Mucosa of gallbladder (tissue), 1 donor: ENCODE results near the gene S100P. TPM values are rescaled to one million over a fixed set of nuclear protein-coding genes. Genes with fewer than 3 reads are reported as not detected.
"Not testable (repeated sequence)": the region's sequence is repeated elsewhere in the genome, so short reads cannot be mapped to it uniquely, and the experiment has no call there.

ENCODE experiments used
- DNase-seq: peaks from one replicate; pipeline ENCODE4 v3.0.0-alpha.2; 2020; ENCODE audit warnings: low spot score
- total RNA-seq: library from RNA; stranded (reverse); gene quantifications from one replicate; pipeline ENCODE4 v1.2.1, GENCODE V29; 2021
- donor health status: DM: no; HTN: no; CAD: no.

S100P gene
- total RNA-seq = 33.4 TPM

DNA sequence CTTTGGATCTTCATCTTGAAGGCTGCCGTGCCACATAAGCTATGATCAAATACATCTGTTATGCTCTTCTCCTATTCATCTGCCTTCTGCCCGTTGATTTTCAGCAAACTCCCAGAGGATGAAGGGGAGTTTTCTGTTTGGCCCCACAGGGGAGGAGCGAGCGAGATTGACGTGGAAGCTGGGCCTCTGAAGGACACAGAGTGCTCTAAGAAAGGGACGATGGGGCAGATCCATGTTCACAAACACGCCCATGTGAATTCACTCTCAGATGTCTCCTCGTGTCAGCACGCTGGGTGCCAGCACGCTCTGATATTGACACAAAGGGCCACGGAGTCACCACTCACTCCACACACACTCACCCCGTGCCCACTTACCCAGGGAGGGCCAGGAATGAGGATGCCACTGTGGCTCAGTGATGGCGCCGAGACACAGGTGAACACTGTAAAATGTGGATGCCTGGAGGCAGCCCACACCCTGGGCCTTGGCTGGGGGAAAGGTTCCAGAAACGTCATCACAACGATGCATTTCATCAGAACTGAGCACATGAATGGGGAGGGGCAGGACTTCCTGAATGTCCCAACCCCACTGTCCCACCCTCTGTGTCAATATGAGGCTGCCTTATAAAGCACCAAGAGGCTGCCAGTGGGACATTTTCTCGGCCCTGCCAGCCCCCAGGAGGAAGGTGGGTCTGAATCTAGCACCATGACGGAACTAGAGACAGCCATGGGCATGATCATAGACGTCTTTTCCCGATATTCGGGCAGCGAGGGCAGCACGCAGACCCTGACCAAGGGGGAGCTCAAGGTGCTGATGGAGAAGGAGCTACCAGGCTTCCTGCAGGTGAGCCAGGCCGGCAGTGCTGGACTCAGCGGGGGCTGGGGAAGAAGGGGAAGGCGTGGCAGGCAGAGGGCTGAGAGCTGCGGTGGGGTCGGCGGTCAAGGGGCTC, at the start of gene S100P:
TSS of gene S100P (plus strand) at position 648 of the 946 bp plus-strand sequence. CDS start at position 703, 55 bp downstream.
- DNase-seq = no peak

DNA sequence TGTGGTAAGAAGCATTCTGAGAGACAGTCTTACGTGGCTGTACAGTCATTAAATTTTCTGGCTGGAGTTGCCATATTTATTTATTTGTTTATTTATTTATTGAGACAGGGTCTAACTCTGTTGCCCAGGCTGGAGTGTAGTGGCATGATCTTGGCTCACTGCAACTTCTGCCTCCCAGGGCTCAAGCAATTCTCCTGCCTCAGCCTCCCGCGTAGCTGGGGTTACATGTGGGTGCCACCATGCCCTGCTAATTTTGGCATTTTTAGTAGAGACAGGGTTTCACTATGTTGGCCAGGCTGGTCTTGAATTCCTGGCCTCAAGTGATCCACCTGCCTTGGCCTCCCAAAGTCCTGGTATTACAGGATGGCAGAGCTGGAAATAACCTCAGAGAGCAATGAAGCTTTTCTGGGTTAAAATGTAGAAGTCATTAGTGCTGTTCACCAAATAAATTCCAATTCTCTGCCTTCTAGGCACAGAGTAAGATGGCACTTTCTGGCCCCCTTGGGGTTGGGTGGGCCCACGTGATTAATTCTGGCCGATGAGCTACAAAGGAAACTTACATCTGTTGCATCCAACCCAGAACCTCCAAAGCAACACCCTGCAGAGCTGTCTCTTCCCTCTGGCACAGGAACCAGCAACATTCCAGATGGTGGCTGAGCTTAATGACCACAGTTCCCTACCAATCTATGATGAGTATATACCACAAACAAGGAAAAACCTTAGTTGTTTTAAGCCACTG, 48.7 kb upstream of the S100P start:
- DNase-seq = no peak

DNA sequence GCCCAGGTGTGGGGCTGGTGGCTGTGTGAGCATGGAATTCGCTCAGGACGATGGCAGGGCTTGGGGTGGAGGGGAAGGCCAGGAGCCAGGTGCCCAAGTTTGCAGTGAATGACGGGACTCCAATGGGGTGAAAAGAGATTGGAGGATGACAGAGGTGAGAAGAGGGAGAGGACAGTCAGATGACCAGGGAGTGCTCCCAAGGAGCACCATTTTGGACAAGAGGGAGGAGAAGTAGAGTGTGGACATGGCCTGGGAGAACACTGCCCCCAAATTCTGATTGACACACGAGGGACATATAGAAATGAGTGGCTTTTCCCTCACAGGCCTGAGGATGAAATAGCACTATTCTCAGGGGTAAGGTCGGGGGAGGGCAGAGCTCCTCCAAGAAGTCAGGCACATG, 46.5 kb upstream of the S100P start:
- no peak for DNase-seq

DNA sequence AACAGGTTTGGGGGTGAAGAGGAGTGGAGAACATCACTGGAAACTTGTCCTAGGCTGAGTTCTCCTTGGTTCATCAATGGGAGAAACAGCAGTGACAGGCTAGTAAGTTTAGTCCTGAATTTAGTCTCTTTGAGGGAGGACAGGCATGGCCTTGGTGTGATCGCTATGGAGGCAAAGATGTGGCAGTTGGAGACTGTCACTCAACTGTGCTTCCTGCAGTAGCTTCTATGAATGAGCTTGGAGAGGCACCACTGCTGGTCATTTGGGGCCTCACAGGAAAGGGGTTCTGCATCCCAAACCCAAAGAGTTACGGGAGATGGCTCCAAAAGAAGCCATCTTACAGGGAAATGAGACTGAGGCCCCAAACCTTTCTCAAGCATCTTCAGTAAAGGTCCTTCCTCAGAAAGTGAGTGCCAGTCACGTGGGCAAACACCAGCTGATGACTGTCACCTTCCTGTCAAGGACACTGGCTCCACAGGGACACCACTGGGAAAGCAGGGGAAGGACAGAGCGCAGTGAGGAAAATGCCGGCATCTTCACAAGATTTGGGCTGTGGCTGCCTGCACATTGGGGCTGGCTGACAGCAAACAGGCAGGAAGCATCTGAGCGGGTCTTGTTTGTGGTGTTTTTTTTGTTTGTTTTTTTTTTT, 46.0 kb upstream of the S100P start:
- DNase-seq = no peak

DNA sequence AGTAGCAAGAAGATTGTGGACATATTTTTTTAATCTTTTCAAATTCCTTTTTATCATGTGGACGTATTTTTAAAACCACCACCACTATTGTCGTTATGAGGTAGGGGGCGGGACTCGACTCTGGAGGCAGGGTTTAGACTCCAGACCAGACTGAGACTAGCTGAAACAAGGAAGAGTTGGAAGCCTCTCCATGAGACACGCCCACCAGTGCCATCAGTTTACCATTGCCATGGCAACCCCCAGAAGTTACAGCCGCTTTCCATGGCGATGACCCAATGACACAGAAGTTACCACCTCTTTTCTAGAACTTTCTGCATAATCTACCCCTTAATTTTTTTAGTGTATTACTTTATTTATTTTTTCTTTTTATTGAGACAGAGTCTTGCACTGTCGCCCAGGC, 44.5 kb upstream of the S100P start:
- no peak for DNase-seq

DNA sequence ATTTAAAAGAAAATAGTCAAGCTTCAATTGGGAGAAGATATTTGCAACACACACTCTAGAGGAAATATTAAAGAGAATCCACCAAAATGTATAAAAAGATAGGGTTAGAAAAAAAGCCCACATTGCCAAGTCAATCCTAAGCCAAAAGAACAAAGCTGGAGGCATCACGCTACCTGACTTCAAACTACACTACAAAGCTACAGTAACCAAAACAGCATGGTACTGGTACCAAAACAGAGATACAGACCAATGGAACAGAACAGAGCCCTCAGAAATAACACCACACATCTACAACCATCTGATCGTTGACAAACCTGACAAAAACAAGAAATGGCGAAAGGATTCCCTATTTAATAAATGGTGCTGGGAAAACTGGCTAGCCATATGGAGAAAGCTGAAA, 39.5 kb upstream of the S100P start:
- not testable (repeated sequence) for DNase-seq

DNA sequence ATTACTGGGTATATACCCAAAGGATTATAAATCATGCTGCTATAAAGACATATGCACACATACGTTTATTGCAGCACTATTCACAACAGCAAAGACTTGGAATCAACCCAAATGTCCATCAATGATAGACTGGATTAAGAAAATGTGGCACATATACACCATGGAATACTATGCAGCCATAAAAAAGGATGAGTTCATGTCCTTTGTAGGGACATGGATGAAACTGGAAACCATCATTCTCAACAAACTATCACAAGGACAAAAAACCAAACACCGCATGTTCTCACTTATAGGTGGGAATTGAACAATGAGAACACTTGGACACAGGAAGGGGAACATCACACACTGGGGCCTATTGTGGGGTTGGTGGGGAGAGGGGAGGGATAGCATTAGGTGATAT, 38.4 kb upstream of the S100P start:
- not testable (repeated sequence) for DNase-seq

DNA sequence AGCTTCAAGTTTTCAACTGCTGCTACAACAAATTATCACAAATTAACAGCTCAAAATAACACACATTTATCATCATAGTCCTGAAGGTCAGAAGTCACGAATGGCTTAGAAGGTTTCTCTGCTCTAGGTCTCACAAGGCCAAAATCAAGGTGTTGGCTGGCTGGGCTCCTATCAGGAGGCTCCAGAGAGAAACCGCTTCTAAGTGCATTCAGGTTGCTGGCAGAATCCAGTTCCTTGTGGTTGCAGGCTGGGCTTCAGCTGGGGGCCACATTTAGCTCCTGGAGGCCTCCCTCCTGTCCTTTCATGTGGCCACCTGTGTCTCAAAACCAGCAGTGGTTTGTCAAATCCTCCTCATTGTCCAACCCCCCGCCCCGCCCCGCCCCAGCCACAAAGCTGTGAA, 37.8 kb upstream of the S100P start:
- no peak for DNase-seq

DNA sequence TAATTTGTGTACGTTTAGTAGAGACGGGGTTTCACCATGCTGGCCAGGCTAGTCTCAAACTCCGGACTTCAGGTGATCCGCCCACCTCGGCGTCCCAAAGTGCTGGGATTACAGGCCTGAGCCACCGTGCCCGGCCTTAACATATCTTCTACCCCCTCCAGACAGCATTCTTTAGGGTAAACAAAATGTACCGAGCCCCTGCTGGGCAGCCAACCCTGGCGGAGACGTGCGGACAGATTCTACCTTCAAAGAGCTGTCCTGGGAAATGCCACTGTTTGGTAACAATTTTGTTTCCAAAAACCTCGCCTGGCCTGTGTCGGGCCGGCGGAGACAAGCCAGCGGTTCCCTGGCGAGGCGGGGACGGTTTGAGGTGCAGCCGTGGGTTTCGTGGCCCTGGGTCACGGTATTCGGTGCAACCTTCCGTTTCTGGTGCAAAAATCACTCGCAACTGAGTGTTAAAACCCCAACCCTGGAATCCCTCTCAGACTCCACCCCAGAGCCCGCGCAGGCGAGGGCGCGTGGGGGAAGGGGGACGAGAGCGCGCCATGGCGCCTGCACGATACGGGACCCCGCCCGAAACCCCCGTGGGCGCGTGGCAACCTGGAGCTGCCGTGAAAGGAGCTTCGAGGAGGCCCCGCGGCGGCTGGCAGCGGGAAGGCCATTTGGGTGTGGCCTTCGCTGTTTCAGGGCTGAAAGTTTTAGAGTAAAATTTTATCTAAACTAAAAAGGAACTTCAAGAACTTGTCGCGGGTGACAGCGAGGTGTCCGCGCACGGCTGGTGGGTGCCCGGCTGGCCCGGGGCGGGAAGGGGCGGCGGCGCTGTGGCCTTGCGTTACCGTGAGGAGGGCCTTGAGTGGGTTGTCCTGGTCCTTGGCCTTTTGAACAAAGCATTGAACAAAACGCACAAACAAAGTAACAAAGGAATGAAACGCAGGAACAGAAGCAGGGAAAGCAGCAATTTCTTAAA, 36.2 kb upstream of the S100P start:
- DNase-seq = no peak

DNA sequence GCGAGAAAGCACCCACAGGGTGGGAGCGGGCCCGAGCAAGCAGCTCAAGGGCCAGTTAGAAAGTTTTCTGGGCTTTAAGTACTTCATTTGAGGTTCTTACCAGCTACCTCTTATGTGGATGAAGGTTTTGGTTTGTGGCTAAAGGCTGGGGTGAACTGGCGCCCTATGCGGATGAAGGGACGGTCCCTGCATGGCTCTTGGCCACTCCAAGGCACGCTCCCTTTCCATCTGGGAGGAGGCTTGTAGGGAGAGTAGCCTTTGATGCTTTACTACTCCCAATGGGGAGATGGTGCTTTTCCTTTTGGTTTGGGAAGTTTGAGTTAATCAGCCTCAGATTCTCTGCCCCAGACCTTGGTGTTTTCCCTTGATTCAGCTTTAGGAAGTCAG, 35.5 kb upstream of the S100P start:
- no peak for DNase-seq

DNA sequence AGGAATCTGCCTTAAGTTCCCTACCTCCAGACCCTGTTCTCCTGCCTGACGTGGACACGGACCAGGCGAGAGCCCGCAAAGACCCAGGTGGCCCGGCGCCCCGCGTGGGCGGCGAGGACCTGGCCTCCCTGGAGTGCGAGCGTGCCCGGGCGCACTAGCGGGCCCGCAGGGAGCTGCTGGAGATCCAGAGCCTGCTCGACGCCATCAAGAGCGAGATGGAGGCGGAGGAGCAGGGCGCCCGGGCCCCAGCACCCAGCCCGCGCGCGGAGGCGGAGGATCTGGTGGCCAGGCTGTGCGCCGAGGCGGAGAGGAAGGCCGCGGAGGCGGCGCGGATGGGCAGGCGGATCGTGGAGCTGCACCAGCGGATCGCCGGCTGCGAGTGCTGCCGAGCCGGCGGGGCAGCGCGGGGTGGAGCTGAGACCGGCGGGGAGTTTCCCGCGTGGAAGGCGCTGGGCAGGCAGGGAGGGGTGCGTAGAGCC, 35.0 kb upstream of the S100P start:
- peak; percentile 16 for DNase-seq

DNA sequence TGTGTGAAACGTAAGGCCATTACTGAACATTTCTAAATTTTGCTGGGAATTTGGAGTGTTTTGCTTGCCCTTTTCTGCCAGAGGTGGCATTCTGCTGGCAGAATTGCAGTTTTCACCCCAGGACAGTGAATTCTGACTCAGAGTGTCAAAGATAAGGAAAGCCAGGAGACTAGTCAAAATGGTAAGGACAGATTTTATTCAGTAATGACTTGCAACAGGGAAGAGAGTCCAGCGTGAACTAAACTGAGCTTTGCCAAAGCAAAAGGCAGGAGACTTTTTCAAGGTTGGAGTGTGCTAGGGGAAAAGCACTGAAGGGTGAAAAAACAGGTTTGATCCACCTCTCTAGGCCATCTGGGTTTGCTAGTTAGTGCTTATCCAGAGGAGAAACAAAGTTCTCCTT, 33.8 kb upstream of the S100P start:
- no peak for DNase-seq

DNA sequence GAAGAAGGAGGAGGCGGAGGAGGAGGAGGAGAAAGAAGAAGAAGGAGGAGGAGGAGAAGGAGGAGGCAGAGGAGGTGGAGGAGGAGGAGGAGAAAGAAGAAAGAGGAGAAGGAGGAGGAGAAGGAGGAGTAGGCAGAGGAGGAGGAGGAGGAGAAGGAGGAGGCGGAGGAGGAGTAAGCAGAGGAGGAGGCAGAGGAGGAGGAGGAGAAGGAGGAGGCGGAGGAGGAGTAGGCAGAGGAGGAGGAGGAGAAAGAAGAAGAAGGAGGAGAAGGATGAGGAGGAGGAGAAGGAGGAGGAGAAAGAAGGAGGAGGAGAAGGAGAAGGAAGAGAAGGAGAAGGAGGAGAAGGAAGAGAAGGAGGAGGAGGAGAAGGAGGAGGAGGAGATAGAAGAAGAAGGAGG, 33.2 kb upstream of the S100P start:
- no peak for DNase-seq

DNA sequence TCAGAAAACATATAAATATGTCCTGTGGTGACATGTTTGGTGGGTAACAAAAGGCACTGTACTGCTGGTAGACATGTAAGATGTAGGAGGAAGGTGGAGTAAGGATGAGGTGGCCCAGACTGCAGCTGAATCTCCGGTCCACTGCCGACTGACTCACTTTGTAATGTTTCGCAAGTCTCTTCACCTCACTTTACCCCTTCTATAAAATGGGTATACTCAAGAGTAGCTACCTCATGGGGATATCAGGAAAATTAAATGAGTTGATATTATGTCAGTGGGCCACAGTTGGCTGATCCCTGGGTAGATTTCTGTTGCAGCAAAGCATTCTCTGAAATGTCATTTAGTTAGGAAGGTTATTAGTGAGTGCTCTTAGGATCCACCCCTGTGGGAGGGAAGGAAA, 31.1 kb upstream of the S100P start:
- DNase-seq = no peak

DNA sequence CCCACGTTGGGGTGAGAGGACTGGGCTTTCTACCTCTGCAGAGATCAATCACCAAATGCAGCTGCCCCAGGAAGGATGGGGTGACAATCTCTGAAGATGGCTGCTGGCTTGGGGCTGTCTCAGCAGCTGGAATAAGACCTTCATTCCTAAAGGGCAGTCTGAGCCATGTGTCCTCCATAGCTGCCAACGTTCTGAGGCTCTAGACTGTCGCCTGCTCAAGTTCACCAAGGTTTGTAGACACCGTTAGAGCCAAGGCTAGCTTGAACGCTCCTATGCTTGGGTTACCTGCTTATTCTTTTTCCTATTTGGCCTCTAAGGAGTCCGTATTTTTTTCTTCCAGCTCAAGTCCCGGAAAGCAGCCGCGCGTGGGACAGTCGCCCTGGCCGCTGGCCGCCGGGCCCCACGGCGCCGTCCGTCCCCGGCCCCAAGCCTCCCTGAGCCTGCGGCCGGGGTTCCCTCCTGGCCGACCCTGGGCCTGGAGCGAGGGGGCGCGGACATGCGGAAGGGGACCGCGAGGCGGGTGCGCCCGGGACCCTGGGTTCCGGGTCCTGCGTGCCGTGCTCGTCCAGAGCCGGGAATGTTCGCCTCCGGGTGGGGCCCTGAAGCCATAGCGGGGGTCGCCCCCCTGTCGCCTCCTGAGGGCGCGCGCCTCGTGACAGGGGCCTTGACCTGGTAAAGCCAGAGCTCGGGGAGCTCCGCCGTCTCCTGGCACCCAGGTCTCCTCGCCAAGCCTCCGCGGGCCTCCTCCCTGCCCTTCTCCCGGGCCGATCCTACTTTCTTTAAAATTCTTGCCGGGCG, 29.9 kb upstream of the S100P start:
- no peak for DNase-seq

DNA sequence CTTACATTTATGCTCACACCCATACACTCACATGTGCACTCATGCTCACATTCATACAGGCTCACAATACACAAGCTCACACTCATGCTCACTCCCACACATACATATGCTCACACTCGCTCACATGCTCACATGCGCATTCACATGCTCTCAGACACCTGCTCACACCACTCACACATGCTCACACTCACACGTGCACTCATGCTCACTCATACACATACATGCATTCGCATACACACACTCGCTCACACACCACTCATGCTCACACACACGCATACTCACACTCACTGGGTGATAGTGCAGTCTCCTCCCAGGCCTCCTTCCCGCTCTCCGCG, 28.4 kb upstream of the S100P start:
- no peak for DNase-seq

DNA sequence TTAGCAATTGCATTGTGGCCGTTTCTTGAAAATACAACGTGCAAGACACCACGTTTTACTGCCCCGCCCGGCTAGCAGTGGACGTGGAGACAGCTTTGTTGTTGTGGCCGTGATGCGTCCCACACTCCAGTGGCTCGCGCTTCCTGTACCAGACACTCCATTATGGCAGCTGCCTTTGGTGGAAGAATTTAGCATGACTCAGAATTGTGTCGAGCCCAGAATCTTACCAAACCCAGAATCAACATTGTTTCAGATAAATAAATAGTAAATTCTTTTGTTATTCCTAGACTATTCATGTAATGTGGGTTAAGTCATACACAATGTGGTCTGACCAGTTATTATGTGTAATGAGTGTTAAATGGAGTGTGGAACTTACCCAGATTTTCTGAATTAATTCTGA, 25.3 kb upstream of the S100P start:
- no peak for DNase-seq

DNA sequence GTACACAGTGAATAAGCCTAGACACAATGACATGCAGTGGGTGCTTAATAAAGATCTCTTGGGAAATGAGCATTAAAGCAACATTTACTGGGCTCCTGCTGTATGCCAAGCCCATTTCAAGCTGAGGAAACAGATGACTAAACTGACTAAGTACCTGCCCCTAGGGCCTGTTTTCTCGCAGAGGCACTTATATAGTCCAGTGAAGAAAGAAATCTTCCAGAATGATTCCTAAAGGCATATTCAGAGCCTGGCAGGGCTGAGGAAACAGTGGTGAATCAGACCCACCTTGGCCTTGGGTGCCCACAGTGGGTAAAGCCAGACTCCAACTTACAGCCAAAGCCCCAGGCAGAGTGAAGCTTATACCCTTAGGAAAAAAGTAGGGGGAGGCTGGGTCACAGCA, 22.0 kb upstream of the S100P start:
- no peak for DNase-seq

DNA sequence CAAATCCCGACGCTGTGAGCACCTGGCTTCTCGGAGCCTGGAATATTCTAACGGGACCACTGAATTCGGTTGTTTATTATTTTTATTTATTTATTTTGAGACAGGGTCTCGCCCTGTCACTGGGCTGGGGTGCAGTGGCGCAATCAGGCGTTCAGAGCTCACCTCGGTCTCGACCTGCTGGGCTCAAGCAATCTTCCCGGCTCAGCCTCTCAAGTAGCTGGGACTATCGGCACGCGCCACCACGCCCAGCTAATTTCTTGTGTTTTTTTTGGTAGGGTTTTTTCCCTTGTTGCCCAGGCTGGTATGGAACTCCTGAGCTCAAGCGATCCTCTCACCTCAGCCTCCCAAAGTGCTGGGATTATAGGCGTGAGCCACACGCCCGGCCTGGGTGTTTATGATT, 21.5 kb upstream of the S100P start:
- DNase-seq = no peak

DNA sequence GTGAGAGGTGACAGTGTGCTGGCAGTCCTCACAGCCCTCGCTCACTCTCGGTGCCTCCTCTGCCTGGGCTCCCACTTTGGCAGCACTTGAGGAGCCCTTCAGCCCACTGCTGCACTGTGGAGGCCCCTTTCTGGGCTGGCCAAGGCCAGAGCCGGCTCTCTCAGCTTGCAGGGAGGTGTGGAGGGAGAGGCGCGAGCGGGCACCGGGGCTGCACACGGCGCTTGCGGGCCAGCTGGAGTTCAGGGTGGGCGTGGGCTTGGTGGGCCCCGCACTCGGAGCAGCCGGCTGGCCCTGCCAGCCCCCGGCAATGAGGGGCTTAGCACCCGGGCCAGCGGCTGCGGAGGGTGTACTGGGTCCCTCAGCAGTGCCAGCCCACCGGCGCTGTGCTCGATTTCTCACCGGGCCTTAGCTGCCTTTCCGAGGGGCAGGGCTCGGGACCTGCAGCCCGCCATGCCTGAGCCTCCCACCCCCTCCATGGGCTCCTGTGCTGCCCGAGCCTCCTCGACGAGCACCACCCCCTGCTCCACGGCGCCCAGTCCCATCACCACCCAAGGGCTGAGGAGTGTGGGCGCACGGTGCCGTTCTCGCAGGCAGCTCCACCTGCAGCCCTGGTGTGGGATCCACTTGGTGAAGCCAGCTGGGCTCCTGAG, 21.0 kb upstream of the S100P start:
- not testable (repeated sequence) for DNase-seq
